Measurements from ENCODE around the gene SOWAHD. TPM values are rescaled to one million over a fixed set of nuclear protein-coding genes. Genes with fewer than 3 reads are reported as not detected.
A peak's percentile ranks its signal among the peaks of the same experiment; 100 is the strongest.

Gene SOWAHD
- total RNA-seq, 1 donor from 2014 or later, result not detected

- DNase-seq (ENCODE audit: low spot score in 2 of 2), result no peak
- TF ChIP-seq CTCF (IDR thresholded peaks at IDR 0.05), result no peak
- no peaks in the 10 kb centered on the region for H3K4me1 ChIP-seq
Observed at GRCh38 chrX:119775517-119776238, 17.3 kb downstream of the SOWAHD start.

GRCh38 chrX:119778829-119779228, 20.4 kb downstream of the SOWAHD start:
- no peak for DNase-seq (ENCODE audit: low spot score in 2 of 2)
- Histone ChIP-seq H3K27ac (no peak overlapping the region), H3K27me3 (no peaks in the 10 kb centered on the region), H3K36me3 (no peaks in the 10 kb centered on the region), H3K9me3 (no peaks in the 10 kb centered on the region), H3K4me3 (no peak overlapping the region), H3K4me1 (no peaks in the 10 kb centered on the region)
- intact Hi-C loops (cut with DNase I), result no loop called here
- TF ChIP-seq CTCF (IDR thresholded peaks at IDR 0.05), result no peak

More at GRCh38 chrX:119775517-119776238, 17.3 kb downstream of the SOWAHD start:
- H3K9me3 ChIP-seq, result no peaks in the 10 kb centered on the region
- no peaks in the 10 kb centered on the region for H3K27me3 ChIP-seq
- H3K27ac ChIP-seq, result no peak overlapping the region
- intact Hi-C loops (cut with DNase I), result no loop called here
- H3K4me3 ChIP-seq, result no peak overlapping the region
- no peaks in the 10 kb centered on the region for H3K36me3 ChIP-seq

- H3K4me1 ChIP-seq, result no peaks in the 10 kb centered on the region
- intact Hi-C loops (cut with DNase I), result no loop called here
Observed at GRCh38 chrX:119783026-119783425, 24.6 kb downstream of the SOWAHD start.

GRCh38 chrX:119784747-119785446, 26.5 kb downstream of the SOWAHD start:
- peaks cover 2 to 10% of the 10 kb centered on the region in 2 donors for H3K4me1 ChIP-seq
- peaks cover 4 to 30% of the 10 kb centered on the region in 2 donors for H3K36me3 ChIP-seq
- H3K27me3 ChIP-seq, result no peaks in the 10 kb centered on the region
- no peak overlapping the region for H3K27ac ChIP-seq
- no peak overlapping the region for H3K4me3 ChIP-seq
- peak in 1 of 3 experiments; percentile 30 for TF ChIP-seq CTCF (IDR thresholded peaks at IDR 0.05)
- DNase-seq (ENCODE audit: low spot score in 2 of 2), result no peak
- intact Hi-C loops (cut with DNase I), result no loop called here
- no peaks in the 10 kb centered on the region for H3K9me3 ChIP-seq

More at GRCh38 chrX:119783026-119783425, 24.6 kb downstream of the SOWAHD start:
- no peak for DNase-seq (ENCODE audit: low spot score in 2 of 2)
- TF ChIP-seq CTCF (IDR thresholded peaks at IDR 0.05), result no peak
- H3K27ac ChIP-seq, result no peak overlapping the region
- H3K27me3 ChIP-seq, result no peaks in the 10 kb centered on the region
- H3K4me3 ChIP-seq, result no peak overlapping the region
- H3K9me3 ChIP-seq, result no peaks in the 10 kb centered on the region
- peaks cover 4 to 16% of the 10 kb centered on the region in 2 donors for H3K36me3 ChIP-seq

GRCh38 chrX:119790977-119791436, 32.6 kb downstream of the SOWAHD start:
- peak in 1 of 3 experiments; percentile 12 for TF ChIP-seq CTCF (IDR thresholded peaks at IDR 0.05)
- Histone ChIP-seq H3K27me3 (no peaks in the 10 kb centered on the region), H3K27ac (peak overlapping the region; percentile 88 to 95), H3K4me3 (peak overlapping the region; percentile 59 to 82), H3K36me3 (peaks cover 4 to 25% of the 10 kb centered on the region in 2 donors), H3K9me3 (no peaks in the 10 kb centered on the region), H3K4me1 (peaks cover 2 to 13% of the 10 kb centered on the region in 2 donors)
- no peak for DNase-seq (ENCODE audit: low spot score in 2 of 2)
- intact Hi-C loops (cut with DNase I), result loop anchor here (1.0 to 5.0 kb wide), 6 partner anchors 62 to 323 kb away; partner anchors contain the start of genes NDUFA1, NKAP, NKRF and RNF113A

Data from ascending aorta (tissue), 2 donors.